GM19397 (cell line): ENCODE data around the gene STMND1.

Experiments
- ATAC-seq: cut with Tn5 transposase; IDR thresholded peaks from one replicate; pipeline ENCODE4 v1.9.1; 2021; ENCODE audit warnings: mild to moderate bottlenecking, moderate library complexity; ENCODE audit not compliant: unreplicated experiment

The STMND1 gene

DNA sequence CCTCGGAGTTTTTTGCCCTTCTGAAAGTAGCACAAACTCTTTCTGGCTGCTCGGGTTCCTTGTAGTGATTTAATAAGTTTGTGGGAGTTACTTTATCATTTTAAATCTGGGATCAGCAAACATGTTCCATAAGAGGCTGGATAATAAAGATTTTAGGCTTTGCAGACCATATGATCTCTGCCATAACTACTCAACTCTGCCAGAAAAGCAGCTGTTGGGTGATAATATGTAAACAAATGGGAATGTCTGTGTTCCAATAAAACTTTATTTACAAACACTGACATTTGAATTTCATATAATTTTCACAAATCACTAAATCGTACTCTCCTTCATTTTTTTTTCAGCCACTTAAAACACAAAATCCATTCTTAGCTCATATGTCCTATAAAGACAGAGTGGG is 3.9 kb upstream of the STMND1 start:
- no peak for ATAC-seq

DNA sequence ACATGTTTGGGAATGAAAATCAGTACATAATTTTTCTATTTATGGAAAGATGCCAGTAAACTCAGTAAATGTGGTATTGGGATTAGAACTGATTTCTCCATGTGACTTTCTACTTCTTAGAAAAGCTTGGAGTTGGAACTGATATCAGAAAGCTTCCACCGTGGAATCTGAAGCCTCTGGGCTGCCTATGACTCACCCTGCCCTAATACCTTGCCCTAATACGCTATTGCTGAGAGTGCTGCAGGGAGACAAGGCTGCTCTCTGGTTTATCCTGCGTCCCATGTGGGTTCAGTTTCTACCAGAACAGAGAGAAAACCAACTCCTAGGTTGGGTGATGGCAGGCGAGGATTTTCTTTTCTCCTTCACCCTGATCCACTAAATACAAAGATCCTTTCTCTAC is 3.3 kb upstream of the STMND1 start:
- no peak for ATAC-seq

DNA sequence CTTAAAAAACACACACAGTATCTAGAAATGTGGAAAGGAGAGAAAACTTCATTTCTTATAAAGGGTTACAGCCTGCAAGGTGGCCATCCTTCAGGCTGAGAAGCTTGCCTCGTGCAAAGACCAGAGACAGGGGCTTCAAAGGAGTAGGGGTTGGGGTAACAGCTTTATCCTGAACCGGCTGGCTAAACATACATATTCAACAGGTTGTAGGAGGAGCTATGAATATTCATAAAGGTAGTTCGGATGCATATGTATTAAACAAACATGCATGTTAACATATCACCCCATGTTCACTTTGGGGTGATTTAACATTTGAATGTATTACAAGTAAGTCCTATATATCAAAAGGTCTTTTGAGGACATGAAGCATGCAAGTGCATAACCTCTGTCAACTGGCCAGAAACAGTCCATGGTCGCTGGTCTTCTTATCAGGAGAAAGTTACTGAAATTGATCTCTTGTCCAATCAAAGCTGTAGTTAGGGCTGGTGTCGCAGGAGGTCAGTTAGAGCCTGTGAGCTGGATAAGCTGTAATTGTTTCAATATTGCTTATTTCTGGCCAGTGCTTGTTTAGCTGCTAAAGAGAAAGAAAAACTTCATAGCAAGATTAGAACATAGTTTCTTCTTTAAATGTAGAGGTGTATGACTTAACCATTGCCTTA is 2.3 kb upstream of the STMND1 start:
- ATAC-seq: no peak

DNA sequence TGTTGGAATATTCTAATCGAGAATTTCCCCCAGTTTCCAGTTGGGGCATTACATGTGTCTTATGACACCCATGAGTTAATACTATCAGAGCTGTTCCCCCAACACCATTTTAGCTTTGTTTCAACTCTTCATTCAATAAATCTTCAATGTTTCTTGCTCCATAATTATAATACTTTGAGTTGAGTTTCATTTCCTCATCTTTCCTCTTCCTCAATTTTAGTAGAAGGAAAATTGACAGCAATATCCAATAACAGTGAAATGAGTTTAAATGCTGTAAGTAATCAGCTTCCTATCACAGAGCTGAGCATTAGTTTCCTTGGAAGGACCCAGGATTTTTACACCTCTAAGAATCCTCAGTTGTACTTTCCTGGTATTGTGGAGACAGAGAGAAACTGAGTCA is 1.0 kb upstream of the STMND1 start:
- ATAC-seq: no peak

DNA sequence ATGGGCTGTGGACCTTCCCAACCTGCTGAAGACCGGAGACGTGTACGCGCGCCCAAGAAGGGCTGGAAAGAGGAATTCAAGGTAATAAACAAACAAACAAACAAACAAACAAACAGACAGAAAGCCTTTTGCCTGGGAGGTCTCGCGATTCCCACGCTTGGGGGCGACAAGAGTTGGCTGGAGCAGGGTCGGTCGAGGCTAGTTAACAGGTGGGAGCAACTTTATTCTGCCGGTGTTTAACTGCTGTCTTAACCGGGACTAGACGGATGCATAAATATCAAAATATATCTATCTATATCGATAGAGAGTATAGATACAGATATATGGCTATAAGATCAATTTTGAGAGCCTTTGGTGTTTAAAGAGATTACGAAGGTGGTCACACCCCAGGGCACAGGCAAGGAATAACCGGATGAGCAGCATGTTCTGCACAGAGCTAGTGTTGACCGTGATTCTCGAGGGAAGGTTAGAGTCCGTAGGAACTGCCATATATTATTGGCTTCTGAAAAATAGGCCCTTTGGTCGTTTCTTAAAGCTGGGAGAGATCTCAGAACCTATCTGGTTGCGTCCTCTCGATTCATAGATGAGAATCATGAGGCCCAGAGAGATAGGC is 514 bp downstream of the STMND1 start:
- ATAC-seq: no peak

DNA sequence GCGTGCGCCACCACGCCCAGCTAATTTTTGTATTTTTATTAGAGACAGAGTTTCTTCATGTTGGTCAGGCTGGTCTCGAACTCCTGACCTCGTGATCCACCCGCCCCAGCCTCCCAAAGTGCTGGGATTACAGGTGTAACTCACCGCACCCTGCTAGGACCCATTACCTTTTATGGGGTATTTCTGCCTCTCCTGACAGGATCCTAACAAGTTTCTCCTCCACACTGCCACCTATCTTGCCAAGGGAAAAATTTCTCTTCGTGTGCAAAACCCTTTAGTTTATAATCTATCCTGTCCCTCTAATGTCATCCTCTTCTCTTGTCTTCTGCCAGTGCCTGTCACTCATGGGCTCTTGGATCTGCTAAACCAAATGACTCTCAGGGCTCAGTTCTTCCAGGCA is 1.9 kb downstream of the STMND1 start:
- no peak for ATAC-seq

DNA sequence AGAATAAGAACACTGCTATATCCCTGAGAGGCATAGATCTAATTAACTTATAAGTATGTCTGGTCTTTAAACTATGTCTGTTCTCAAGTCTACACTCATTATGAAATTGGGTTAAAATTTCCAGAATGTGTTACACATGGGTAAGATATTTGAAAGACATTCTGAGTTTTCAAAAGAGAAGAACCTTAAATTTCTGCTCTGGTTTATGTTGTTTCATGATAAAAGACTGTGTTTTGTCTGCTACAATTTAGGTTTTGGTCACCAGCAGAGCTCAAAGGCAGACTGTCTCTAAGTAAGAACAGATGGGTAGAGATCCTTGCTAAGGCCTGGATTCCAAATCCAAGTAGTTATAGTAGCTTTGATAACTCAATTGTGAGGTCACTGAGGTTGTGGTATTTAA is 6.0 kb downstream of the STMND1 start:
- ATAC-seq: no peak

DNA sequence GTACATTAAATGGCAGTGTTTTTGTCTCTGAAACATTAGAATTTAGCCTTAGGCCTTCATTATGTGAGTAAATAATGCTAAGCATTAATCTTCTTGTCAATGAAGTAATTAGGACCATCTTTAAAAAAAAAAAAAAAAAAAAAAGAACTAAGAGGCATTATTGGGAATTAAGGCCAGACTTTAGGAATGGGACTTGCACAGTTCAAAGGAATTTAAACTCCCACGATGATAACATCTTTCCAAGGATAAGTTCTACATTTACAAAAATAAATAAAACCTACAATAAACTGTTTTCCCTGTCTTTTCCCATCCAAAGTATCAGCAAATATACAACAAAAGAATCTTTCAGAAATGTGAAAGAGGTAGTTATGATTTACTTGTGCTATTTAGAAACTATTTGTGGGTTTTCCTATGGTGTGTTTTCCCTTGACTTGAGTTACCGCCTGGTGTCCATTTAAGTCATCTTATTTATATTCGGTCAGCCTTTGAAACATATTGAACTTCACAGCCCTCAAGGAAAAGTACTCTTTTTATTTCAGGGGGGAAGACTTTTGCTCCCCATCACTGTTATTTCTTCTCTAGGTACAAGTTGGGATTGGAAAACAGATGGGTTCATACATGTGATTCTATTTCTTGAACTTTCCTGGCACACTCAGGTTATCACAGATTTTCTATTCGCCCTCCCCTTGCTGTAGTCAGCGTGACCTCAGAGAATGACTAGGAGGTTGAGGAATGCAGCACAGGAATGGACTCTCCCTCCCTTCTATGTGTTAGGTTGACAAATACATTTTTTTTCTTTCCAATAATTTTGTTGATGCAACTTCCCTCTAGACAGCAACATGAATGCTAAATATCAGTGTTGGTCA is 13.6 kb downstream of the STMND1 start:
- no peak for ATAC-seq

DNA sequence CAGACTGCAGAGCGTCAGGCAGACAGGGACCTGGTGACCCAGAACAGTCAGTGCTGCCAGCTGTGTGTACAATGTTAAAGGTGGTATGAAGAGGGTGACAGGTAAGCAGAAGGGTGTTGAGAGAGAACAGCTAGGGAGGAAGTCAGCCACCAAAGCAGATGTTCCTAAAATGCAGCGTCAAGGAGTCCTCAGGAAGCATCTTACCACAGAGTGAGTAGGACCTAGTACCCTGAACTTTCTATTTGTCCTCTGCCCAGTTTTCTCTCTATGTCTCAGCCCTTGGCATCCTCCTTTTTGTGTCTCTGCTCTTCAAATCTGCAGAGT is 14.2 kb downstream of the STMND1 start:
- ATAC-seq: no peak

DNA sequence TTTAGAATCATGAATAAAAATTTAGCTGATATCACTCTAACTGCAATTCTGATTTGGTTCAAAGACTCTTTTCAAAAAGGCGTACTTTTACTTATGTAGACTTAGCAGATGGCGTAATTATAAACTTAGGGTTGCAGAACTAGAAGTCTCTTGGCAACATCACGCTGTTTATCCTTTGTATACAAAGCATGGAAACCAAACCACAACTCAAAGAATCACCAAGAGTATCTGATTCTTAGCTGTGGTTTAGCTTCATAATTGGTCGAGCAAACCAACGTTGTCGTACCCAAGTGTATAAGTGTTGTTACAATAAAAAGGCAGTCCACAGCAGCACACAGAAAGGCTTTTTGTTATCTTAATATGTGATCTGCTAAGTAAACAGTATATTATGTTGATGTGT is 18.2 kb downstream of the STMND1 start:
- ATAC-seq: no peak

DNA sequence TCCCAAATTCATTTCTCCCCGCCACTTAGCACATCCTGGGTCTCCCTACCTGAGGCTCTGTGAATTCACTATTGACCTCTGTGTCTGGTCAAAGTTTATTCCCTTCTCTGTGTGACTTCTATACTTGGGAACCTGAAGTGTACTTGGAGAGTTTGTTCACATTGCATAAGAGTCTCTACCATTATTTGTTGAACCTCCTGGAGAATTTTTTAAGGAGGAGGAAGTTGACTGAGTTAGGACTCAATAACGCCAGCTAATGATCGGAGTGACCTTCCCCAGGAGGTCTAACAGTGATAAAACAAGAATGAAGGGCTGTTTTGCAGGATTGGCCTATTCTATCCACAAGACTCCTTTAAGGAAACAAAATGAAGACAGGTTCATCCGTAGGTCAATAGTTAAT is 23.6 kb downstream of the STMND1 start:
- ATAC-seq: no peak

DNA sequence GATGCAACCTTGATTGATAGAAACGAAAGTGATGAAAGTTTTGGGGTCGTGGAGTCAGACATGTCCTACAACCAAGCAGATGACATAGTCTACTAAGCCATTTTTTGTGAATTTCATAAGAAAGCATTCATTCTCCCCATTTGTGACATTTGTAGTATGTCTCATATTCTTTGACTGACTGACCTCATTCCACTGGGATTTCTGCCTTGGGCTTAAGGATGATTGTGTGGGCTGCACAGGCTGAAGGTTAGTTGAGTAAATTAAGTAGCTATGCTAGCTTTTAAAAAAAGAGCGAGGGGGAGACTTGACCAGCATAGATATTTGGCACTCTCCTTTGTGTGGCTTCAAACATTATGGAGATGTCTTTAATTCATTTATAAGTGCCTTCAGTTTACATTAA is 28.9 kb downstream of the STMND1 start:
- no peak for ATAC-seq

DNA sequence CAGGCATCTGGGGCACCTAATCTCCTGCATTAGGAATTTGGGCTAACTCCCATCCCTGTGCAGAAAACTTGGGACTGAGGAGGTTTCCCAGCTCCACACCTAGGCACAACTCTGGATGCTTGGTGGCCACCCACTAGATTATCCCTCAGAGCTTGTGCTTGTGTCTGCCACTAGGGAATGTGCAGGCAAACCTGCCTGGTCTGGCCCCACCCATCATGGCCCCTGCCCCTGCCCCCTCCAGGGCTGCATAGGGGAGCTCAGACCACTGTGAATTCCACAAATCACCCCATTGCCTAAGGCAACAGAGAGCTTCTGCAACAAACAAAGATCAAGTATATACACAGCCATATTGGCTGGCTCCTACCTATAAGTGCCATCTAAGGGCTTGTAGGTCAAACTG is 31.1 kb downstream of the STMND1 start:
- ATAC-seq: no peak

DNA sequence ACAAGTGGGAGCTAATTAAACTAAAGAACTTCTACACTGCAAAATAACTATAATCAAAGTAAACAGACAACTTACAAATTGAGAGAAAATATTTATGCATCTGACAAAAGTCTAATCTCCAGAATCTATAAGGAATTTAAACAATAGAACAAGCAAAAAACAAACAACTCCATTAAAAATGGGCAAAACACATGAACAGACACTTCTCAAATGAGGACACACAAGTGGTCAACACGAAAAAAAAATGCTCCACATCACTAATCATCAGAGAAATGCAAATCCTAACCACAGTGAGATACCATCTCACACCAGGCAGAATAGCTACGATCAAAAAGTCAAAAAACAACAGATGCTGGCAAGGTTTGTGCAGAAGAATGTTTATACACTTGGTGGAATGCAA is 36.2 kb downstream of the STMND1 start:
- no peak for ATAC-seq

DNA sequence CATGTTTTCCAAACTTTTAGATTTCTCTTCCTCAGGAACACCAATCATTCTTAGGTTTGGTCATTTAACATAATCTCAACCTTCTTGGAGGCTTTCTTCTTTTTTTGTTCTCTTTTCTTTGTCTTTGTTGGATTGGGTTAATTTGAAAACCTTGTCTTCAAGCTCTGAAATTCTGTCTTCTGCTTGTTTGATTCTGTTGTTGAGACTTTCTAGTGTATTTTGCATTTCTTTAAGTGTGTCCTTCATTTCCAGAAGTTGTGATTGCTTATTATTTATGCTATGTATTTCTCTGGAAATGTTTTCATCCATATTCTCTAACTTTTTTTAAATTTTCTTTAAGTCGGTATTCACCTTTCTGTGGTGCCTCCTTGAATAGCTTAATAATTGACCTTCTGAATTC is 42.2 kb downstream of the STMND1 start:
- ATAC-seq: no peak

DNA sequence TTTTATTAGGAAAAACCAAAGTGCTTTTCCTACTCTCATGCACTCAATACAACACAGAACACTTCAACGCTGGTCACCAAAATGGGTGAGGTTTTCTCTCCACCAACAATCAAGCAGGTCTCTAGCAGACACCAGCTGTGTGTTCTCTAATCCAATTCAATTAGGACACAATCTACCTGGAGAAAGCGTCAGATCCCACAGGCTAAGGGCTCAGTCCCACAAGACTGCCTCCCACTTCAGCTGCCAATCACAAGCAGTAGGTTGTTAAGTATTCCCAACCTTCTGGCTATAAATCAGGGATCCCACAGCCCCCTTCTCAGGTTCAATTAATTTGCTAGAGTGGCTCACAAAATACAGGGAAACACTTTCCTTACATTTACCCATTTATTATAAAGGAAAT is 47.7 kb downstream of the STMND1 start:
- ATAC-seq: no peak

DNA sequence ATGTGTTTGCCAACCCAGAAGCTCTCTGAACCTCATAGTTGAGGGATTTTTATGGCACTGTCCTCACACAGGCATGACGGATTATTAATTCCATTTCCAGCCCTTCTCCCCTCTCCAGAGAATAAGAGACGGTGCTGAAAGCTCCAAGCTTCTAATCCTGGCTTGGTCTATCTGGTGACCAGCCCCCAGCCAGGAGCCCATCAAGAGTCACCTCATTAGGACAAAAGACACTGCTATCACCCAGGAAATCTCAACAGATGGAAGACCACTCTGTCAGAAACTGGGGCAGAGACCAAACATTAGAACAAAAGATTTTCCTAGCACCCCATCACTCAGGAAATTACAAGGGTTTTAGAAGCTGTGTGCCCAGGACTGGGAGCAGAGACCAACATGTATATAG is 48.2 kb downstream of the STMND1 start:
- no peak for ATAC-seq

DNA sequence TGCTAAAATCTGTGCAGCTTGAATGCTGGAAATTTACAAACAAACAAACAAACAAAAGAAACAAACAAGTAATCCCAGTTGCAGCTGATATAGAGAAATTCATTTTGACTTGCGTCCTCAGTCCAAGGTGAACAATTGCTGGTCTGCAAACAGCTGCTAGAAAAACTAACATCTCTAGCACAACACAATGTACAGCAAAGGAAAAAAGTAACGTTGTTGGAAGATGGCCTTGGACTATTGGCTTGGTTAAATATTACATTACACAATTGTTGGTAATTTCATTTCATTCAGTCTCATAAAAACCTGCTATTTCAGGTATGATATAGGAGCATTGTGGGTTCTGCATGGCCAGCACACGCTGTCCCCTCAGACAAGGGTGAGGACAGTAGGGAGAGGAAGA is 50.0 kb downstream of the STMND1 start:
- no peak for ATAC-seq

DNA sequence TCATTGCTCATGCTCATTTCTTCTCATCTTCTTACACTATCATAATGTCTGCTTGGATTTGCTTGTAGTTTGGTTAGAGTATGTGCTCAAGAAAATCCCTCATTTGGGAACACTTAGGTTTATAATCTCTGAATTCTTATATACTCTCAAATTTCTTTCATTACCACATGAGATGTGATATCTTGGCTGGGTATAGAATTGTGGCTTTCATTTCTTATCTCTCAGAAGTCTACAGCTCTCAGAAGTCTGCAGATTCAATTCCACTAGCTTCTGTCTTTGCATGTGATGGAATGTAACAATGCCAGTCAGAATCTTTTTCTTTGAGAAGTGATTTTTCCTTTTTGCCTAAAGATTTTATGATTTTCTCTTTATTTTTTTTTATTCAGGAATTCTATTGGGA is 50.9 kb downstream of the STMND1 start:
- no peak for ATAC-seq

DNA sequence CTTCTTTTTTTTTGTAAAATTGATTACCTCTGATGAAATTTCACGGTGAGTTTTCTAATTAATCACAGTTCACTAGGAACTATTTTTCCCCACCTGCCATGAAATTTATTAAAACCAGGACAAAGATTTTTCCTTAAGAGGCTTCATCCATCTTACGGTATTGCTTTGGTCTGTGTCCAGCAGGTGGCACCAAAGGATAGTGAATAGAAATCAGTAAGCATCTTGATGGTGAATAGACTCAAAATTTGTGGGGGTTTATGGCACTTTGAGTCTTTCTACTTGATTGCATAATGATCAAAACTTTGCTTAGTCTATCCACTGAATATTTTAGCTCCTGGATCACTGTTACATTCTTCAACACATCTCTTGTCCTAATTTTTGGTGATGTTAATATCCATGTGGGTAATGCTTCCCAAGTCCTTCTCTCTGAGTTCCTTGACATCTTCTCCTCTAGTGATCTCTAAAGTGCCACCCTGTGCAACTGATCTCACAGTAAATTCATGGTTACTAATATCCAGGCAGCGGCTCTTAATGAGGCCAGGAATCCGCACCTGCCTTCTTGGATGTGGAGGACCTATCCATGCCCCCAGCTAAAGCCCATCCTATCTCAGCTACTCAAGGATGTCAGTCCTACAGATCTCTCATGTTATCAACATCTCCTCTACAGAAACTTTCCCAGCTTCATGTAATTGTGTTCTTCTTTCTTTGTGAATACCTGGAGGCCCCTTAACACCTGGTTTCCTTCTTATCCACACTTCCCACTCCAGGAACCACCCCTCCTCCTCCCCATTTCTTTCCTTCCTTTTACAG is 54.5 kb downstream of the STMND1 start:
- no peak for ATAC-seq

DNA sequence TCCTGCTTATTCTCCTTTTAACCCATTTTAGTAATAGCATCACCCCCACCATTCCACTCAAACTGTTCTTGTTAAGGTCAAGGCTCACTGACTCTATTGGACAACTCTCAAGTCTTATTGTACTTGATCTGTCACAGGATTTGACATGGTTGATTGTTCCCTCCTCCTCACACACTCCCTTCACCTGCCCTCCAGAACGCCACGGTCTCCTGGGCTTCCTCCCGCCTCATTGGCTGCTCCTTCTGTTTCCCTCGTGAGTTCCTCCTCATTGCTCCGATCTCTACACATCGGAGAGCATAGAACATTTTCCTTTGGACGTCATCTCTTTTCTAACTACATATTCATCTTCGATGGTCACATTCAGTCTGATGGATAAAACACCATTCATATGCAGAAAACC is 55.1 kb downstream of the STMND1 start:
- ATAC-seq: no peak

DNA sequence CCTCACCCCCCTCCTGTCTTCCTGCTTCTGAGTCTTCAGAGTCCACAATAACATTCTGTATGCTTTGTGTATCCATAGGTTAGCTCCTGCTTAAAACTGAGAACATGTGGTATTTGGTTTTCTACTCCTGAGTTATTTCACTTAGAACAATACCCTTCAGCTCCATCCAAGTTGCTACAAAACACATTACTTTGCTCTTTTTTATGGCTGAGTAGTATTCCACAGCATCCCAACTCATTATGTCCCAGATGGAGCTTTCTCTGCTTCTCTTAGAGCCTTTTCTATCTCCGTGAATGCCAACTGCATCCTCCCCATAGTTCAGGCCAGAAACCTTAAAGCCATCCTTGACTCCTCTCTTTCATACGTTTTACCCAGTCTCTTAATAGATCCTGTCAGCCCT is 55.8 kb downstream of the STMND1 start:
- no peak for ATAC-seq
